ENCODE data around the gene DPP7. TPM values are rescaled to one million over a fixed set of nuclear protein-coding genes. Genes with fewer than 3 reads are reported as not detected.

Gene DPP7
- total and polyA plus RNA-seq, 7 donors, result 26.6 to 158 (median 91.3) TPM

GRCh38 chr9:137077010-137077747 is 37.4 kb downstream of the DPP7 start, which contains the start of gene UAP1L1:
TSS of gene UAP1L1 (plus strand) at chr9:137077517. CDS start at chr9:137077533, 16 bp downstream.
- Histone ChIP-seq H3K27ac (peak within 1 kb of the TSS; percentile 35 to 67 (median 38)), H3K27me3 (peaks cover 20 to 64% (median 33%) of the 10 kb centered on the region in 3 donors), H3K4me1 (peaks cover 0 to 29% (median 26%) of the 10 kb centered on the region in 4 donors), H3K36me3 (peaks cover 0 to 32% (median 0%) of the 10 kb centered on the region in 4 donors), H3K9me3 (no peaks in the 10 kb centered on the region), H3K4me3 (peak within 1 kb of the TSS; percentile 45 to 64 (median 58))
- DNase-seq, result peak; percentile 91
- intact Hi-C loops (cut with DNase I), result no loop called here
- TF ChIP-seq POLR2A (IDR thresholded peaks at IDR 0.05) (no peak), POLR2AphosphoS5 (IDR thresholded peaks at IDR 0.05) (peak in 3 of 4 donors; percentile 67 to 72 (median 70))
- WGBS, 2 donors, result 1 to 2% methylated on average over 86 to 87 of the region's 87 CpGs

DNA sequence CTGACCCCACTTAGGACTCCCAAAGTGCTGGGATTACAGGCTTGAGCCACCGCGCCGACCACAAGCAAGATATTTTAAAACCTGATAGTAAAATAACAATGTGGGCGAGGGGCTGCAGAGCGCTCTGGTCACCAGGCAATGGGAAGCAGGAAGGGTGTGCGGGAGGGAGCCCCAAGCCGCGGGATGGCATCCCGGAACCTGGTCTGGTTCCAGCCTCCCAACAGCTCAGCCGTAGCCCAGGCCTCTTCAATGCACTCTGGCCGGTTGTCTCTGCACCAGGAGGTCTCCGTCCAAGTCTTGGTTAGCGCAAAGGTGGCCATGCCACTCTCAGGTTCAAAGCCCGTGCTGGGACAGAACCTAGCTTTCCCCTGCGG is 37.9 kb downstream of the DPP7 start:
- peaks cover 0 to 29% (median 27%) of the 10 kb centered on the region in 4 donors for H3K4me1 ChIP-seq
- H3K27ac ChIP-seq, result peak overlapping the region; percentile 35 to 67 (median 36)
- peak overlapping the region in 3 of 4 donors; percentile 57 to 64 (median 60) for H3K4me3 ChIP-seq
- H3K36me3 ChIP-seq, result peaks cover 0 to 27% (median 0%) of the 10 kb centered on the region in 4 donors
- intact Hi-C loops (cut with DNase I), result no loop called here
- DNase-seq, result no peak
- TF ChIP-seq EP300 (IDR thresholded peaks at IDR 0.05) (no peak), POLR2AphosphoS5 (IDR thresholded peaks at IDR 0.05) (no peak)
- peaks cover 20 to 58% (median 33%) of the 10 kb centered on the region in 3 donors for H3K27me3 ChIP-seq
- WGBS, 2 donors, result 56 to 71% methylated on average over 15 of the region's 15 CpGs
- no peaks in the 10 kb centered on the region for H3K9me3 ChIP-seq

- Histone ChIP-seq H3K4me3 (no peak overlapping the region), H3K9me3 (no peaks in the 10 kb centered on the region), H3K36me3 (peaks cover 0 to 15% (median 0%) of the 10 kb centered on the region in 4 donors), H3K27ac (no peak overlapping the region), H3K4me1 (peaks cover 0 to 38% (median 31%) of the 10 kb centered on the region in 4 donors), H3K27me3 (peaks cover 20 to 48% (median 34%) of the 10 kb centered on the region in 3 donors)
- intact Hi-C loops (cut with DNase I), result no loop called here
- no peak for TF ChIP-seq POLR2A (IDR thresholded peaks at IDR 0.05)
- no peak for TF ChIP-seq EP300 (IDR thresholded peaks at IDR 0.05)
- TF ChIP-seq CTCF (IDR thresholded peaks at IDR 0.05), result no peak
- TF ChIP-seq POLR2AphosphoS5 (IDR thresholded peaks at IDR 0.05), result no peak
- no peak for DNase-seq
- 84 to 90% methylated on average over 12 of the region's 12 CpGs for WGBS, 2 donors
Observed at GRCh38 chr9:137075275-137075775, 39.2 kb downstream of the DPP7 start.

GRCh38 chr9:137074657-137075274 is 39.8 kb downstream of the DPP7 start:
- intact Hi-C loops (cut with DNase I), result no loop called here
- TF ChIP-seq POLR2AphosphoS5 (IDR thresholded peaks at IDR 0.05) (no peak), CTCF (IDR thresholded peaks at IDR 0.05) (no peak), POLR2A (IDR thresholded peaks at IDR 0.05) (no peak), EP300 (IDR thresholded peaks at IDR 0.05) (no peak)
- H3K27me3 ChIP-seq, result peaks cover 23 to 48% (median 36%) of the 10 kb centered on the region in 3 donors
- H3K4me3 ChIP-seq, result no peak overlapping the region
- H3K27ac ChIP-seq, result no peak overlapping the region
- no peak for DNase-seq
- H3K9me3 ChIP-seq, result no peaks in the 10 kb centered on the region
- 74 to 83% methylated on average over 12 of the region's 12 CpGs for WGBS, 2 donors
- peaks cover 0 to 39% (median 36%) of the 10 kb centered on the region in 4 donors for H3K4me1 ChIP-seq
- H3K36me3 ChIP-seq, result peaks cover 0 to 10% (median 0%) of the 10 kb centered on the region in 4 donors

DNA sequence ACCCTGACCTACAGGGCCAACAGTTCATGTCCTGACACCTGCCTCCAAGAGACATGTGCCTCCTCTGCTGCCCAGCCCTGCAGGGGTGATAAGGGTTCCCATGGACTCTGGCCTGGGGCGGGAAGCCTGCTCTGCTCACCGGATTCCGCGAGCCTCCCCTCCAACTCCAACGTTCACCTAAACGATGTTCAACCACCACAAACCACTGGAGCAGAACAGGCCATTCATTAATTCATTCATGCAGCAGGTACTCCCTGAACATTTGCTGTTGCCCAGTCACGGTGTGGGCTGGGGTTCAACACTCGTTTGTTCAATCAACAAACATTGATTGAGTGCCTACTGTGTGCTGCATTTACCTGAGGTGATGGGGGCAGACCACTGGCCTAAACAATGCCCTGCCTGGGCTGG is 40.5 kb downstream of the DPP7 start:
- TF ChIP-seq POLR2AphosphoS5 (IDR thresholded peaks at IDR 0.05) (no peak), CTCF (IDR thresholded peaks at IDR 0.05) (no peak), EP300 (IDR thresholded peaks at IDR 0.05) (no peak), POLR2A (IDR thresholded peaks at IDR 0.05) (no peak)
- intact Hi-C loops (cut with DNase I), result no loop called here
- peaks cover 0 to 2% (median 0%) of the 10 kb centered on the region in 4 donors for H3K36me3 ChIP-seq
- H3K4me3 ChIP-seq, result no peak overlapping the region
- no peaks in the 10 kb centered on the region for H3K9me3 ChIP-seq
- H3K4me1 ChIP-seq, result peaks cover 0 to 42% (median 38%) of the 10 kb centered on the region in 4 donors
- H3K27me3 ChIP-seq, result peaks cover 30 to 48% (median 37%) of the 10 kb centered on the region in 3 donors
- DNase-seq, result no peak
- WGBS, 2 donors, result 36 to 82% methylated on average over 8 of the region's 8 CpGs
- H3K27ac ChIP-seq, result no peak overlapping the region

All from sigmoid colon (tissue), 7 donors.